ENCODE data around the gene COMMD8. TPM values are rescaled to one million over a fixed set of nuclear protein-coding genes. Genes with fewer than 3 reads are reported as not detected.

The COMMD8 gene
- total RNA-seq, 1 experiment from 2014 or later, result 19.9 TPM

DNA sequence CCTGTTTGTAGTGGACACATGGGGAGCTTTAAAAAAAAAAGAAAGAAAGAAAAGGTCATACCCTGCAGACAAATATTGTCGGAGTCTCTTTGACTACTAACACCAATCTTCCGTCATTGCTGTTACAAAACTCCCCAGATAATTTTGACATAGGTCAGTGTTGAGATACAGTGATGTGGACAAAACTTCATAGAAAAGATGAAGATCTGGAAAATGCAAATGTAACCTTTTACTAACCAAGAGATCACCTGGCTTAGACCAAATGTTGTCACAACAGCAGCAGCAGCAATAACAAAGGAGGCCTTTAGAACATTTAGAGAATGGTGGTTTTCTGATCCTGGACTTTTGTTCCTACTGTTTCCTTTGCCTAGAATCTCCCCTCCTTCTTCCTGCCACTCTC, 8.1 kb upstream of the COMMD8 start:
- Histone ChIP-seq H3K27me3 (ENCODE audit: insufficient read depth, low read length) (no peaks in the 10 kb centered on the region), H3K4me3 (replicated peaks in 1 of 2; ENCODE audit: low read depth in 1 of 2, low read length in 2 of 2) (no peak overlapping the region), H3K9me3 (ENCODE audit: control insufficient read depth in 1 of 2, insufficient read depth in 1 of 2, low read depth in 1 of 2, low read length in 2 of 2) (no peaks in the 10 kb centered on the region), H3K4me2 (ENCODE audit: low read length) (no peak overlapping the region), H3K79me2 (ENCODE audit: insufficient read depth, low read length) (no peaks in the 10 kb centered on the region), H3K36me3 (ENCODE audit: control insufficient read depth in 1 of 2, insufficient read depth in 2 of 2, low read length in 2 of 2) (no peaks in the 10 kb centered on the region), H4K20me1 (ENCODE audit: insufficient read depth) (no peaks in the 10 kb centered on the region), H3K9ac (ENCODE audit: low read length) (no peak overlapping the region), H2AFZ (ENCODE audit: low read depth, low read length, poor library complexity, severe bottlenecking) (peak overlapping the region; percentile 66), H3K27ac (ENCODE audit: low read depth, low read length) (no peak overlapping the region), H3K9me2 (ENCODE audit: insufficient read depth) (no peaks in the 10 kb centered on the region), H3K4me1 (ENCODE audit: control insufficient read depth in 1 of 2, insufficient read depth in 2 of 2, low read length in 2 of 2) (peaks cover 6 to 38% of the 10 kb centered on the region in 2 experiments; a peak in 3 of 4 replicates)
- no peak for ATAC-seq
- intact Hi-C loops (cut with micrococcal nuclease), result no loop called here
- ChIA-PET POLR2A (interaction anchor here (1.2 kb wide), 1 partner anchor 13 kb away, joined by 5 read pairs; the partner anchor contains the start of gene ATP10D), CTCF (interaction anchor here (1.2 to 1.6 kb wide), 2 partner anchors 10 to 14 kb away, joined by 3 to 5 read pairs; partner anchors contain the start of gene ATP10D), RAD21 (ENCODE audit: low non-redundant PET in 1 of 2, low total read pairs in 2 of 2, uncharacterized antibody in 2 of 2, unreplicated experiment in 2 of 2) (no interaction called here)
- no peak for DNase-seq (ENCODE audit: low read depth, low spot score)
- BruUV-seq (replicated peaks), result no TSS peak
- TF ChIP-seq EZH2 (IDR thresholded peaks at IDR 0.05), result no peak
- no peak for TF ChIP-seq TCF7L2 (IDR thresholded peaks at IDR 0.05; ENCODE audit: borderline replicate concordance, extremely low read depth, insufficient read depth, insufficient read length)
- no peak for TF ChIP-seq SIN3A (IDR thresholded peaks at IDR 0.05; ENCODE audit: low read depth)
- no peak for TF ChIP-seq SP1 (IDR thresholded peaks at IDR 0.05; ENCODE audit: low read depth)
- no peak for TF ChIP-seq JUND (IDR thresholded peaks at IDR 0.05)
- TF ChIP-seq EGR1 (IDR thresholded peaks at IDR 0.05; ENCODE audit: low read depth), result no peak

- Histone ChIP-seq H3K4me1 (ENCODE audit: control insufficient read depth in 1 of 2, insufficient read depth in 2 of 2, low read length in 2 of 2) (peaks cover 6 to 38% of the 10 kb centered on the region in 2 experiments; a peak in 3 of 4 replicates), H3K9me3 (ENCODE audit: control insufficient read depth in 1 of 2, insufficient read depth in 1 of 2, low read depth in 1 of 2, low read length in 2 of 2) (no peaks in the 10 kb centered on the region), H3K4me3 (replicated peaks in 1 of 2; ENCODE audit: low read depth in 1 of 2, low read length in 2 of 2) (no peak overlapping the region), H3K27ac (ENCODE audit: low read depth, low read length) (no peak overlapping the region), H3K4me2 (ENCODE audit: low read length) (0 out of 2 replicates have a peak overlapping the region, but pooled peaks have one; percentile 10), H2AFZ (ENCODE audit: low read depth, low read length, poor library complexity, severe bottlenecking) (peak overlapping the region; percentile 66), H3K9me2 (ENCODE audit: insufficient read depth) (no peaks in the 10 kb centered on the region), H4K20me1 (ENCODE audit: insufficient read depth) (no peaks in the 10 kb centered on the region), H3K27me3 (ENCODE audit: insufficient read depth, low read length) (no peaks in the 10 kb centered on the region), H3K79me2 (ENCODE audit: insufficient read depth, low read length) (no peaks in the 10 kb centered on the region), H3K9ac (ENCODE audit: low read length) (no peak overlapping the region), H3K36me3 (ENCODE audit: control insufficient read depth in 1 of 2, insufficient read depth in 2 of 2, low read length in 2 of 2) (no peaks in the 10 kb centered on the region)
- no TSS peak for BruUV-seq (replicated peaks)
- intact Hi-C loops (cut with micrococcal nuclease), result no loop called here
- DNase-seq (ENCODE audit: low read depth, low spot score) (no peak), ATAC-seq (no peak; the same call in 1 of the 2 replicates)
- RAD21 ChIA-PET (ENCODE audit: low non-redundant PET in 1 of 2, low total read pairs in 2 of 2, uncharacterized antibody in 2 of 2, unreplicated experiment in 2 of 2), result no interaction called here
- POLR2A ChIA-PET, result interaction anchor here (1.2 kb wide), 1 partner anchor 14 kb away, joined by 5 read pairs; the partner anchor contains the start of gene ATP10D
- no peak for TF ChIP-seq ELF1 (IDR thresholded peaks at IDR 0.05; ENCODE audit: borderline replicate concordance, low read depth)
- TF ChIP-seq JUND (IDR thresholded peaks at IDR 0.05), result no peak
- TF ChIP-seq FOSL1 (IDR thresholded peaks at IDR 0.05; ENCODE audit: low read depth), result no peak
- TF ChIP-seq, protein P1, sequence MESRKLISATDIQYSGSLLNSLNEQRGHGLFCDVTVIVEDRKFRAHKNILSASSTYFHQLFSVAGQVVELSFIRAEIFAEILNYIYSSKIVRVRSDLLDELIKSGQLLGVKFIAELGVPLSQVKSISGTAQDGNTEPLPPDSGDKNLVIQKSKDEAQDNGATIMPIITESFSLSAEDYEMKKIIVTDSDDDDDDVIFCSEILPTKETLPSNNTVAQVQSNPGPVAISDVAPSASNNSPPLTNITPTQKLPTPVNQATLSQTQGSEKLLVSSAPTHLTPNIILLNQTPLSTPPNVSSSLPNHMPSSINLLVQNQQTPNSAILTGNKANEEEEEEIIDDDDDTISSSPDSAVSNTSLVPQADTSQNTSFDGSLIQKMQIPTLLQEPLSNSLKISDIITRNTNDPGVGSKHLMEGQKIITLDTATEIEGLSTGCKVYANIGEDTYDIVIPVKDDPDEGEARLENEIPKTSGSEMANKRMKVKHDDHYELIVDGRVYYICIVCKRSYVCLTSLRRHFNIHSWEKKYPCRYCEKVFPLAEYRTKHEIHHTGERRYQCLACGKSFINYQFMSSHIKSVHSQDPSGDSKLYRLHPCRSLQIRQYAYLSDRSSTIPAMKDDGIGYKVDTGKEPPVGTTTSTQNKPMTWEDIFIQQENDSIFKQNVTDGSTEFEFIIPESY (IDR thresholded peaks at IDR 0.05; ENCODE audit: extremely low read depth, insufficient replicate concordance, low read length), result no peak
- TF ChIP-seq SRF (IDR thresholded peaks at IDR 0.05; ENCODE audit: low read depth), result no peak
- TF ChIP-seq SP1 (IDR thresholded peaks at IDR 0.05; ENCODE audit: low read depth), result no peak
- no peak for TF ChIP-seq ZNF274 (IDR thresholded peaks at IDR 0.05; ENCODE audit: low read depth, low read length)
- no peak for TF ChIP-seq CBX3 (IDR thresholded peaks at IDR 0.05; ENCODE audit: low read depth)
- TF ChIP-seq, protein P2, sequence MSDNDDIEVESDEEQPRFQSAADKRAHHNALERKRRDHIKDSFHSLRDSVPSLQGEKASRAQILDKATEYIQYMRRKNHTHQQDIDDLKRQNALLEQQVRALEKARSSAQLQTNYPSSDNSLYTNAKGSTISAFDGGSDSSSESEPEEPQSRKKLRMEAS (IDR thresholded peaks at IDR 0.05), result no peak
- TF ChIP-seq EZH2 (IDR thresholded peaks at IDR 0.05), result no peak
- CTCF ChIA-PET, result interaction anchor here (1.2 to 1.6 kb wide), 2 partner anchors 10 to 14 kb away, joined by 3 to 5 read pairs; partner anchors contain the start of gene ATP10D
These were observed 7.6 kb upstream of the COMMD8 start for GRCh38 chr4:47471064-47471463.

Data from HCT116 (cell line).